Activated CD4-positive, alpha-beta T cell treated with anti-CD3 and anti-CD28 coated beads for 1 hour (primary cell): ENCODE data around the gene SMURF1.

Source experiments
- DNase-seq: peaks from one replicate; pipeline ENCODE4 v3.0.0-alpha.2; 2020

SMURF1 gene

GRCh38 chr7:99141841-99142726 is 1.8 kb downstream of the SMURF1 start:
- DNase-seq, result peak; percentile 58

- DNase-seq, result no peak
Measured at GRCh38 chr7:99141334-99141733, 2.6 kb downstream of the SMURF1 start.

GRCh38 chr7:99140813-99141212 is 3.1 kb downstream of the SMURF1 start:
- no peak for DNase-seq

DNA sequence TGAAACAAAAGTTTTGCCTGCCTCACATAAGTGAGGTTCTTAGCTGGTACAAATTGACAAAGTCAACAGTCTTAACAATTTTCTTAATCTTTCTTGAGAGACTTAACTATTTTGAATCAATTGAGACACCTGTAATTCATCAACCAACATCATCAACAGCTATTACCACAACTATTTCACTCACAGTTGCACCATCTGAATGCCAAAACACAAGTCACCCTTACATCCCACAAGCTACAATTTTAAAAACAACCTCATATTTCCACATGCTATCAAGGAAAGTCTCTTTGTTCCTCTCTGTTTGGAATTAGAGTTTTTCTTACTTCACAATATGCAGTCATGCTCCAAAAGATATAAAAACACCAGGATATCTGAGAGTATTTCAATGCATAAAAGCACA is 4.9 kb downstream of the SMURF1 start:
- DNase-seq, result no peak

GRCh38 chr7:99137411-99138180 is 6.3 kb downstream of the SMURF1 start:
- DNase-seq, result no peak

DNA sequence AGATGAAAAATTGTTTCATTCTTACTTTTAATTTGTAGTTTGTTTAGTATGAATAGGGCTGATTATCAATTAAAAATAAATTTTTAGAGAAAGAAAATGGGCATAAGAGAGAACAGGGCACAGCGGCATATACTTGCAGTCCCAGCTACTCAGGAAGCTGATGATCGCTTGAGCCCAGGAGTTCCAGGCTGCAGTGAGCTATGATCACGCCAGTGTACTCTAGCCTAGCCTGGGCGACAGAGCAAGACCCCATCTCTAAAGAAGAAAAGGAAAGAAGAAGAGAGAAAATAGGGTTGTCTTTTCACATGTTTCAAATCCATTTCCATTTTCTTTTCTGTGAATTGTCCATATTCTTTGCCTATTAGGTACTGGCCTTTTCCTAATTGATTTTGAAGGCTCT is 8.0 kb downstream of the SMURF1 start:
- DNase-seq, result no peak

- no peak for DNase-seq
Measured at GRCh38 chr7:99133766-99134564, 9.9 kb downstream of the SMURF1 start.

DNA sequence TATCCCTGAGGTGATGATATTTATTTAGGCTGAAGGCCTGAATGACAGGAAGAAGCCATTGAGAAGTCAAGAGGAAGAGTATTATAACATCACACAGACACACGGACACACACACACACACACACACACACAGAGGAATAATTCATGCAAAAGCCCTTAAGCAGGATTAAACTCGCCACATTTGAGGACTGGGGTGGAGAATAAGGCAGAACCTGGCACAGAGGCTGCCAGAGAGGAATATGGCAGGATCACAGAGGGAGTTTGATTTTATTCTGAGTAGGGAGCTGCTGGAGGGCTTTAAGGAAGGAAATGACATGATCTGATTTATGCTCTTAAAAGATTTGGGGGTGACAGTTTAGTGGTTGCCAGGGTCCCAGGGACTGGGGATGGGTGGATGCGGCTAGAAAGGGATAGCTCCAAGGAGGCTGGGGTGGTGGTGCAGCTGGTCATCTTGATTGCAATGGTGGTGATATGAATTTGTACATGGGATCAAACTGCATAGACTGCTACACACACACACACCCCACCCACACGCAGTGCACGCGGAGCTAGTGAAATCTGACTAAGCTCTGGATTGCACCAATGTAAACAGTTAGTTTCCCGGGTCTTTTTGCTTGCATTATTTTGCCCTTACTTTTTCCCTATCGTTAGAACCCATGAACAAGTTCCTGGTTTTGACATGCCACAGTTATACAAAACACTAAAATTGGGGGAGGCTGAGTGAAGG is 11.2 kb downstream of the SMURF1 start:
- no peak for DNase-seq

GRCh38 chr7:99131290-99131689 is 12.6 kb downstream of the SMURF1 start:
- no peak for DNase-seq

GRCh38 chr7:99129536-99129935 is 14.4 kb downstream of the SMURF1 start:
- DNase-seq, result no peak

- DNase-seq, result no peak
Measured at GRCh38 chr7:99129001-99129400, 14.9 kb downstream of the SMURF1 start.

DNA sequence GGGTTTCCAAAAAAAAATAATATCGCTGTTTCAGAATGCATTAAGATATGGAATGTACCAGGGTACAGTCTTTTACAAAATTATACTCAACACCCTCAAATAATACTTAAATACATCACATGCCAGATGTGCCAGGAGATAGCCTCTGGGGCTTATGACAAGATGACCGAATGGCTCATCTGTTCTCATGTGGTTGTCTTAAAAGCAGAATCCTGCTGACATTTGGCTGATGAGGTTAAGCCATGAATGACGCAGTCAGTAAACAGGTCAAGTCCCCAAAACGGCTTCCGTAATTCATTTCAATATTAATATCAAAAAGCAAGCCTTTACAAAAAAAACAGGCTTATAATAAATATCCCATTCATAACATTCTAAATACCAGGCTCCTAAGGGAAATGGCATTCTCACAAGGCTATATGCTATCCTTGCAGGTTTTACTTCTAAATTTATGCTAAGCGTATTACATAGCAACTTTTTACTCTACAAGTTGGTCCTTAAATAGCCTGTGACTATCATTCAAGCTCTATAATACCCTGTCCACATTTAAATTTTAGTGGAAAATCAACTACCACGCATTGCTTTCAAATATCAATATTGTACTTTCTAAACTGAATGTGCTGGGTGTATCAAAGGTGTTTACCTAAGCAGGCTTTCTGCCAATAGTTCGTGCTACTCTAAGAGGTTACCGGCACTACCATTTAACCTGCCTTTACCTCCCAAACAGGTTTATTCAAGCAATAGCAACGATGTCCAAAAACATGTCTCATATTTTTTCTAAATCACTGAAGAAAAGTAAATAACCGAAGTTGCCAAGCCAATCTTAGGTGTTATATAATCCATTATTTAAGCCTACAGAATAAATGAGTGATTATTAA is 15.6 kb downstream of the SMURF1 start:
- DNase-seq, result no peak

DNA sequence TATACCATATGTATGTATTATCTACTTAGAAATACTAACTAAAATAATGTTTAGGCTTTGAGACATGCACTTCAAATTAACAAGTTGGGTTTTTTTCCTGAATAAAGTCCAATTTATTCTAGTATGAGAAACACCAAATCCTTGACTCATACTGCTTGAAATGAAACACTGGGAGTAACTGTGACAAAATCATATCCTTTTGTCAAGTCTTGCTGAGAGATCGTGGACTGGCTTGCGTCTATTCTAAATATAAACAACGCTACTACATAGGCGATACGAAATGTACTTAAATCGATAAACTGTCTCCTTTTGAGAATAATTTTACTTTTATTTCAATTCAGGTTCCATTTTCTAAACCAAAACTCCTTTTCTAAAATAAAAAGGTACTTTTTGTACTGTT is 16.3 kb downstream of the SMURF1 start:
- DNase-seq, result no peak

DNA sequence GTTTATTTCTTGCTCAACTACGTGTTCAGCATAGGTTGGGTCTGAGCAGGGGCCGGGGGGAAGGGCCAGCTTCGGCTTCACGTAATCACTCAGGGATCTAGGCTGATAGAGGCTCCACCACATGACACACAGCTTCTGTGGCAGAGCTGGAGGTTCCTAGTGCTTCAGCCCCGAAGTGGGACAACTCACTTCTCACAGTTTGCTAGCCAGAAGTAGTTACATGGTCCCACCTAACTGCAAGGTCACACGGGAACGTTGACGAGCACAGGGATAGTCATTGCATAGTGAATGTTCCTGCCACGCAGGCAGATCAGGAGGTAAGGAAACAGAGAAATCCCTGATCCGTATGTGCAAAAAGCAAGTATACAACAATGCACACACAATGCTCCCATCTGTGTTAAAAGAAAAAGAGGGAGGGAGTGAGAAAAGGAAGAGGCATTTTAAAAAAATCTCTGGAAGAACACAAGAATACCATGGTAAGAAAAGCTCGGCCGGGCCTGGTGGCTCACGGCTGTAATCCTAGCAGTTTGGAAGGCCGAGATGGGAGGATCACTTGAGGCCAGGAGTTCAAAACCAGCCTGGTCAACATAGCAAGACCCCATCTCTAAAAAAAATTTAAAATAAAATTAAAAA is 16.9 kb downstream of the SMURF1 start:
- DNase-seq, result no peak

GRCh38 chr7:99125505-99125865 is 18.4 kb downstream of the SMURF1 start:
- no peak for DNase-seq

DNA sequence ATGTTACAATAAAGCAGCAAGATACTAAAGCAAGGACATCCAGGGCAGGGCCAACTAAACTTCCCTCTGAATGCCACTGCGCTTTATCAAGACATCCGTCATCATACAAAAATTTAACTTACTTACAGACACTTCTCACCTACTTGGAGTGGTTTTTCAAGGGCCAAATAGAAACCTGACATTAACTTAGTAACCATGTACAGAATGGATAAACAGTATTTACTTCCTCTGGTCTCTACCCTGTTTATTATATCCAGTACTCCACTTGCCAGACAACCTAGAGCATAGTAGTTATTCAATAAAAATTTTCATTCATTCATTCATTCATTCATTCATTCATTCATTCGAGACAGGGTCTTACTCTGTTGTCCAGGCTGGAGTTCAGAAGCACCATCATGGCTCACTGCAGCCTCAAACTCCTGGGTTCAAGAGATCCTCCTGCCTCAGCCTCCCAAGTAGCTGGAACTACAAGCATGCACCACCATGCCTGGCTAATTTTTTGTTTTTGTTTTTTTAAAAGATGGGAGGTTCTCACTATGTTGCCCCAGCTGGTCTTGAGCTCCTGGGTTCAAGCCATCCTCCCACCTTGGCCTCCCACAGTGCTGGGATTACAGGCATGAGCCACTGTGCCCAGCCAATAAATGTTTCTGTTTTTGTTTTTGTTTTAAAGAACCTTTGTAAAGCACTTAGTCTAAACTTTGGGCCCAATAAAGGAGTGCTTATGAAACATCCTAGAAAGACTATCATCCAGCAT is 19.0 kb downstream of the SMURF1 start:
- no peak for DNase-seq

DNA sequence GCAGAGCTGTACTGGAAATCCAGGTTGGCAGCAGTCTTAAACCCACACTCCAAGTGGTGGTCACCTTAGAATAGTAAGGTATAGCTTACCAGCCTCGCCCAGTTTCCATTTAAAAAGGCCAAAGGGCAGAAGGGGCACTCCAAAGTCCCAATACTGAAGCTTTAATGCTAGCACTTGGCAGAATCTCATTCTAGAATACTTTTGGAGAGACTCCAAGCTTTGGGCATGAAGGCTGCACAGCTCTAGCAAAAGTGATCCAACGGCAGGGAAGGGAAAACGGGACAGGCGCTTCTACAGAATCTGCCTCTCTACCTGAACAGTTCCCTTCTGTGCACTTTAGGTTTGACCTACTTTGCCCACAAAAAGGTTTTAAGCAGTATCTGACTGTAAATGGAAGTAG is 19.7 kb downstream of the SMURF1 start:
- no peak for DNase-seq

GRCh38 chr7:99123571-99124033 is 20.3 kb downstream of the SMURF1 start:
- no peak for DNase-seq

DNA sequence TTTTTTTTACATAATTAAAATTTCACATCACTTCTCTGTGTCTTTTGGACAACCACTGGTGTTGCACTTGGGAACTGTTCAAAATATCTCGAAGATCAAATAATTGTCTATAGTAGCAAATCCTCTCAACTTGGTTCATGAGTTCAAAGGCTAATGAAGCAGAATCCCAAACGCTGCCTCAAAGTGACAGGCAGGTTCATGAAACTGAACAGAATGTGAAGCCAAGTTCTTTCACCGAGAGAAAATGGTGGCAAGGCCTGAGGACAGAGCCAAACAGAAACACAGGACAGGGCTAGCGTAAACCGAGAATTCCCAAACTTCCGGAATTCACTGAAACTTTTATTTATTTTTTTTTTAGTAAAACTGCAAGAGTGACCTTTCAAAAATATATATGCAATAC is 21.1 kb downstream of the SMURF1 start:
- no peak for DNase-seq

GRCh38 chr7:99121496-99122021 is 22.3 kb downstream of the SMURF1 start:
- no peak for DNase-seq
